Activated T-cell treated with anti-CD3 and anti-CD28 coated beads, Interleukin-2, amount 50 U/mL, for 1 hour (primary cell): ENCODE measurements around the gene CPE.
"Not testable (repeated sequence)": the region's sequence is repeated elsewhere in the genome, so short reads cannot be mapped to it uniquely, and the experiment has no call there.

ENCODE experiments used
- DNase-seq: peaks from one replicate; pipeline ENCODE4 v3.0.0-alpha.2; 2020

Gene CPE

GRCh38 chr4:165378745-165379677, at the start of gene CPE:
Gene CPE, plus strand, starts transcription at chr4:165379008. Its CDS starts 214 bp downstream, at chr4:165379222.
- DNase-seq: peak; percentile 60

- no peak for DNase-seq
Observed at GRCh38 chr4:165330071-165330470, 48.7 kb upstream of the CPE start.

- DNase-seq: no peak
Observed at GRCh38 chr4:165330666-165331065, 48.1 kb upstream of the CPE start.

GRCh38 chr4:165331359-165331758, 47.4 kb upstream of the CPE start:
- no peak for DNase-seq

- DNase-seq: no peak
Observed at GRCh38 chr4:165331823-165332222, 47.0 kb upstream of the CPE start.

GRCh38 chr4:165332502-165332901, 46.3 kb upstream of the CPE start:
- no peak for DNase-seq

- no peak for DNase-seq
Observed at GRCh38 chr4:165335163-165335703, 43.6 kb upstream of the CPE start.

- DNase-seq: no peak
Observed at GRCh38 chr4:165336743-165337142, 42.1 kb upstream of the CPE start.

GRCh38 chr4:165342340-165342739, 36.5 kb upstream of the CPE start:
- DNase-seq: not testable (repeated sequence)

- DNase-seq: no peak
Observed at GRCh38 chr4:165343353-165344191, 35.2 kb upstream of the CPE start.

- no peak for DNase-seq
Observed at GRCh38 chr4:165345666-165346417, 33.0 kb upstream of the CPE start.

GRCh38 chr4:165347647-165348569, 30.9 kb upstream of the CPE start:
- DNase-seq: no peak

GRCh38 chr4:165351359-165352130, 27.3 kb upstream of the CPE start:
- DNase-seq: no peak

- no peak for DNase-seq
Observed at GRCh38 chr4:165355900-165356300, 22.9 kb upstream of the CPE start.

- no peak for DNase-seq
Observed at GRCh38 chr4:165359506-165359905, 19.3 kb upstream of the CPE start.

GRCh38 chr4:165360041-165360695, 18.6 kb upstream of the CPE start:
- DNase-seq: no peak

GRCh38 chr4:165360985-165361670, 17.7 kb upstream of the CPE start:
- DNase-seq: no peak

GRCh38 chr4:165361810-165362209, 17.0 kb upstream of the CPE start:
- DNase-seq: no peak

GRCh38 chr4:165364452-165365080, 14.2 kb upstream of the CPE start:
- no peak for DNase-seq
